CD14-positive monocyte (primary cell): ENCODE results near the gene IL20. TPM values are rescaled to one million over a fixed set of nuclear protein-coding genes. Genes with fewer than 3 reads are reported as not detected.
A peak's percentile ranks its signal among the peaks of the same experiment; 100 is the strongest.

Source experiments
- DNase-seq, 3 donors: peaks; one replicate each; pipeline ENCODE4 v3.0.0-alpha.2; 2011 to 2022
- H2AFZ ChIP-seq: 2 replicates; pipeline ENCODE4 v1.6.0; 2012; ENCODE audit warnings: mild to moderate bottlenecking, low read depth, low read length, inconsistent platforms; ENCODE audit not compliant: insufficient read depth, poor library complexity, severe bottlenecking
- H3K27ac ChIP-seq, 2 donors: 1 replicate in 1 of 2; 2 replicates in 1 of 2; pipeline ENCODE4 v1.5.1; 2012 to 2013; ENCODE audit warnings: low read length in 2 of 2, control low read depth in 1 of 2, inconsistent platforms in 1 of 2, low read depth in 1 of 2, mild to moderate bottlenecking in 1 of 2
- H3K27me3 ChIP-seq, 2 donors: one replicate each; pipeline versions ENCODE4 v1.6.0 to v1.6.1; 2011 to 2013; ENCODE audit warnings: low read length in 2 of 2; ENCODE audit not compliant: control insufficient read depth in 2 of 2, insufficient read depth in 2 of 2
- H3K36me3 ChIP-seq, 2 donors: replicated peaks in 1 of 2; 1 replicate in 1 of 2; 2 replicates in 1 of 2; pipeline versions ENCODE4 v1.5.1 to v1.6.1; 2012 to 2013; ENCODE audit warnings: low read length in 2 of 2, control low read depth in 1 of 2, inconsistent platforms in 1 of 2, mild to moderate bottlenecking in 1 of 2; ENCODE audit not compliant: insufficient read depth in 2 of 2, control insufficient read depth in 1 of 2
- H3K4me1 ChIP-seq, 2 donors: 1 replicate in 1 of 2; 2 replicates in 1 of 2; pipeline versions ENCODE4 v1.5.1 to v1.6.1; 2012 to 2013; ENCODE audit warnings: low read length in 2 of 2, control low read depth in 1 of 2, inconsistent platforms in 1 of 2, mild to moderate bottlenecking in 1 of 2, moderate library complexity in 1 of 2; ENCODE audit not compliant: insufficient read depth in 2 of 2, control insufficient read depth in 1 of 2
- H3K4me2 ChIP-seq: replicated peaks from 2 replicates; pipeline ENCODE3; 2012; ENCODE audit warnings: low read length, moderate library complexity, mild to moderate bottlenecking; ENCODE audit not compliant: poor library complexity, severe bottlenecking; ENCODE audit errors: extremely low read depth
- H3K4me3 ChIP-seq, 3 experiments: fragments of 200-600 bp in 1 of 3; sonication (generic) in 1 of 3; replicated peaks in 1 of 3; 1 replicate in 2 of 3; 2 replicates in 1 of 3; pipeline ENCODE4 v1.5.1; 2011 to 2013; ENCODE audit warnings: low read length in 3 of 3, mild to moderate bottlenecking in 3 of 3, control low read depth in 2 of 3, low read depth in 2 of 3, inconsistent platforms in 1 of 3, moderate library complexity in 1 of 3
- H3K79me2 ChIP-seq: 2 replicates; pipeline ENCODE4 v1.6.0; 2012; ENCODE audit warnings: mild to moderate bottlenecking, control low read depth, inconsistent platforms, low read length, moderate library complexity; ENCODE audit not compliant: insufficient read depth
- H3K9ac ChIP-seq: 2 replicates; pipeline ENCODE4 v1.6.0; 2017; ENCODE audit warnings: low read length, mild to moderate bottlenecking; ENCODE audit not compliant: insufficient read depth, poor library complexity, severe bottlenecking
- H3K9me3 ChIP-seq, 2 donors: replicated peaks in 1 of 2; 1 replicate in 1 of 2; 2 replicates in 1 of 2; pipeline versions ENCODE4 v1.5.1 to v1.6.1; 2012 to 2013; ENCODE audit warnings: low read length in 2 of 2, control low read depth in 1 of 2; ENCODE audit not compliant: control insufficient read depth in 1 of 2, insufficient read depth in 1 of 2
- H4K20me1 ChIP-seq: 2 replicates; pipeline ENCODE4 v1.6.0; 2012; ENCODE audit warnings: mild to moderate bottlenecking, low read length, control low read depth, moderate library complexity; ENCODE audit not compliant: insufficient read depth
- H3K27ac Mint-ChIP-seq, 7 donors: one replicate each; pipeline ENCODE4 v1.8.0; 2020; ENCODE audit warnings: mild to moderate bottlenecking in 7 of 7, mixed read lengths in 7 of 7, moderate library complexity in 6 of 7, inconsistent platforms in 2 of 7
- H3K27me3 Mint-ChIP-seq, 3 donors: one replicate each; pipeline ENCODE4 v1.8.0; 2021 to 2022; ENCODE audit warnings: low read depth in 3 of 3, mild to moderate bottlenecking in 3 of 3, mixed read lengths in 3 of 3, moderate library complexity in 3 of 3, inconsistent platforms in 1 of 3
- H3K36me3 Mint-ChIP-seq, 2 donors: one replicate each; pipeline ENCODE4 v1.8.0; 2020; ENCODE audit warnings: mixed read lengths in 2 of 2, inconsistent platforms in 1 of 2, mild to moderate bottlenecking in 1 of 2
- H3K4me1 Mint-ChIP-seq: one replicate; pipeline ENCODE4 v1.8.0; 2020; ENCODE audit warnings: mild to moderate bottlenecking, mixed read lengths
- H3K4me3 Mint-ChIP-seq, 2 donors: one replicate each; pipeline ENCODE4 v1.8.0; 2020; ENCODE audit warnings: mild to moderate bottlenecking in 2 of 2, mixed read lengths in 2 of 2, moderate library complexity in 1 of 2
- H3K9me3 Mint-ChIP-seq, 7 donors: one replicate each; pipeline ENCODE4 v1.8.0; 2020 to 2022; ENCODE audit warnings: mixed read lengths in 7 of 7, mild to moderate bottlenecking in 6 of 7, moderate library complexity in 6 of 7, inconsistent platforms in 2 of 7
- CTCF ChIP-seq: fragments of 200-600 bp; IDR thresholded peaks from one replicate; pipeline ENCODE4 v1.8.0; 2022; ENCODE audit warnings: antibody characterized with exemption, mild to moderate bottlenecking
- WGBS: methylation state at CpG from one replicate; pipeline ENCODE4 v1.1.5; 2013; ENCODE audit warnings: missing lambda C conversion rate; ENCODE audit not compliant: insufficient coverage; 5-methylcytosine and 5-hydroxymethylcytosine counted together
- intact Hi-C, 2 donors: fragments of 100-400 bp; cut with micrococcal nuclease; formaldehyde crosslinking; loops; one replicate each; pipeline versions ENCODE4 v1.15.0 to v1.15.1; 2023
- polyA plus RNA-seq, 3 donors: library from polyadenylated mRNA; depleted of rRNA in 1 of 3; unstranded in 2 of 3; stranded (reverse) in 1 of 3; fragments of 300-500 nt in 2 of 3; fragments of >200 nt in 1 of 3; fragmentation: Illumina TruSeq in 2 of 3; gene quantifications; 1 replicate in 2 of 3; 2 replicates in 1 of 3; pipeline ENCODE4 v1.2.3, GENCODE V29; 2012 to 2021

The IL20 gene
- polyA plus RNA-seq, 3 donors, result not detected

- H3K36me3 Mint-ChIP-seq, result no peaks in the 10 kb centered on the region
These were observed 33.8 kb upstream of the IL20 start for GRCh38 chr1:206831650-206832049.

GRCh38 chr1:206832352-206832880 is 33.0 kb upstream of the IL20 start:
- 0% methylated on average over 1 of the region's 2 CpGs for WGBS
- no peak overlapping the region for H3K4me3 Mint-ChIP-seq
- no peaks in the 10 kb centered on the region for H3K36me3 Mint-ChIP-seq
- H3K27me3 Mint-ChIP-seq, result peaks cover 3 to 13% (median 7%) of the 10 kb centered on the region in 3 donors
- Histone ChIP-seq H3K4me3 (no peak overlapping the region), H3K27me3 (no peaks in the 10 kb centered on the region), H2AFZ (no peak overlapping the region), H3K36me3 (no peaks in the 10 kb centered on the region), H4K20me1 (no peaks in the 10 kb centered on the region), H3K27ac (peak overlapping the region in 1 of 2 donors; percentile 62), H3K4me2 (no peak overlapping the region), H3K4me1 (peaks cover 56 to 61% of the 10 kb centered on the region in 2 donors), H3K9me3 (no peaks in the 10 kb centered on the region), H3K9ac (no peak overlapping the region), H3K79me2 (no peaks in the 10 kb centered on the region)
- no peak for DNase-seq
- intact Hi-C loops, result loop anchor here in 1 of 2 donors (10.0 kb wide), 1 partner anchor 58 kb away; the partner anchor contains the start of genes IL10 and IL19
- H3K27ac Mint-ChIP-seq, result peak overlapping the region in 5 of 7 donors; percentile 47 to 90 (median 72)
- TF ChIP-seq CTCF, result no peak
- H3K9me3 Mint-ChIP-seq, result no peaks in the 10 kb centered on the region
- H3K4me1 Mint-ChIP-seq, result peaks cover 58% of the 10 kb centered on the region

More at GRCh38 chr1:206831650-206832049, 33.8 kb upstream of the IL20 start:
- no peak for TF ChIP-seq CTCF
- Histone ChIP-seq H3K79me2 (no peaks in the 10 kb centered on the region), H3K36me3 (no peaks in the 10 kb centered on the region), H3K9me3 (no peaks in the 10 kb centered on the region), H3K4me2 (no peak overlapping the region), H4K20me1 (no peaks in the 10 kb centered on the region), H2AFZ (no peak overlapping the region), H3K9ac (no peak overlapping the region), H3K4me1 (peaks cover 56 to 61% of the 10 kb centered on the region in 2 donors), H3K27ac (no peak overlapping the region), H3K27me3 (no peaks in the 10 kb centered on the region), H3K4me3 (no peak overlapping the region)
- no peak overlapping the region for H3K4me3 Mint-ChIP-seq
- H3K27me3 Mint-ChIP-seq, result peaks cover 3 to 11% (median 8%) of the 10 kb centered on the region in 3 donors
- no peaks in the 10 kb centered on the region for H3K9me3 Mint-ChIP-seq
- intact Hi-C loops, result loop anchor here in 1 of 2 donors (10.0 kb wide), 1 partner anchor 57 kb away; the partner anchor contains the start of genes IL10 and IL19
- peak overlapping the region in 1 of 7 donors; percentile 25 for H3K27ac Mint-ChIP-seq
- H3K4me1 Mint-ChIP-seq, result peaks cover 59% of the 10 kb centered on the region
- WGBS, result 100% methylated on average over 2 of the region's 4 CpGs
- peak in 1 of 3 donors; percentile 26 for DNase-seq
